Stimulated activated naive CD4-positive, alpha-beta T cell treated with Interleukin-2 at 50 U/mL for 16 hours (primary cell): ENCODE measurements around the gene ING3.

ENCODE experiments used
- DNase-seq: peaks from one replicate; lab custom pipeline; 2025; lab: John Stamatoyannopoulos, UW

ING3 gene, protein sequence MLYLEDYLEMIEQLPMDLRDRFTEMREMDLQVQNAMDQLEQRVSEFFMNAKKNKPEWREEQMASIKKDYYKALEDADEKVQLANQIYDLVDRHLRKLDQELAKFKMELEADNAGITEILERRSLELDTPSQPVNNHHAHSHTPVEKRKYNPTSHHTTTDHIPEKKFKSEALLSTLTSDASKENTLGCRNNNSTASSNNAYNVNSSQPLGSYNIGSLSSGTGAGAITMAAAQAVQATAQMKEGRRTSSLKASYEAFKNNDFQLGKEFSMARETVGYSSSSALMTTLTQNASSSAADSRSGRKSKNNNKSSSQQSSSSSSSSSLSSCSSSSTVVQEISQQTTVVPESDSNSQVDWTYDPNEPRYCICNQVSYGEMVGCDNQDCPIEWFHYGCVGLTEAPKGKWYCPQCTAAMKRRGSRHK

DNA sequence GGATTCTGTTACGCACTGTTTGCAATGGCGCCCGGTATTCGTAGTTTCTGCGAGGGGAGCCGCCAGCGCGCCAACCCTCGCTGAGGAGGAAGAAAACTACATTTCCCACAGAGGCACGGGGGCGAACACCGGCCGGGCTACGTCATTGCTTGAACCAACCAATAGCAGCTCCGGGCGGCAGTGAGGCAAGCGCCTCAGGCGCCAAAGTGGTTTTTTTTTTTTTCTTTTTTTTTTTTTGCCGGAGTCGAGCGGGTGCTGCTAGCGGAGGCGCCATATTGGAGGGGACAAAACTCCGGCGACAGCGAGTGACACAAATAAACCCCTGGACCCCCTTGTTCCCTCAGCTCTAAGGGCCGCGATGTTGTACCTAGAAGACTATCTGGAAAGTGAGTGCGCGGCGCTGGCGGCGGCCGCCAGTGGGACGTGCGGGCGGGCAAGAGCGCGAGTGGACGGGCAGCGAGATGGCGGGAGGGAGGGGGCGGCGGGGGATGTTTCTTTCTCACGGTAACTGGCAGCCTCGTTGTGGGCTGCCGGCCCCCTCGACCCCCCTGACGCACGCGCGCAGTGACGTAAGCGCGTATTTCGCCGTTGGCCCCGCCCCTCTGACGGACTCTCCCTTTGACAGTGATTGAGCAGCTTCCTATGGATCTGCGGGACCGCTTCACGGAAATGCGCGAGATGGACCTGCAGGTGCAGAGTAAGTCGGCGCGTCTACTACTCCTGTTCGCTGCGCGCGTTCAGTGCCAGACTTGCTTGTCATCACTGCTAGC lies at the start of gene ING3:
Gene ING3 (plus strand): TSS at position 239 of the 770 bp plus-strand sequence. CDS start 120 bp downstream, at position 359.
- DNase-seq, result peak; percentile 96

DNA sequence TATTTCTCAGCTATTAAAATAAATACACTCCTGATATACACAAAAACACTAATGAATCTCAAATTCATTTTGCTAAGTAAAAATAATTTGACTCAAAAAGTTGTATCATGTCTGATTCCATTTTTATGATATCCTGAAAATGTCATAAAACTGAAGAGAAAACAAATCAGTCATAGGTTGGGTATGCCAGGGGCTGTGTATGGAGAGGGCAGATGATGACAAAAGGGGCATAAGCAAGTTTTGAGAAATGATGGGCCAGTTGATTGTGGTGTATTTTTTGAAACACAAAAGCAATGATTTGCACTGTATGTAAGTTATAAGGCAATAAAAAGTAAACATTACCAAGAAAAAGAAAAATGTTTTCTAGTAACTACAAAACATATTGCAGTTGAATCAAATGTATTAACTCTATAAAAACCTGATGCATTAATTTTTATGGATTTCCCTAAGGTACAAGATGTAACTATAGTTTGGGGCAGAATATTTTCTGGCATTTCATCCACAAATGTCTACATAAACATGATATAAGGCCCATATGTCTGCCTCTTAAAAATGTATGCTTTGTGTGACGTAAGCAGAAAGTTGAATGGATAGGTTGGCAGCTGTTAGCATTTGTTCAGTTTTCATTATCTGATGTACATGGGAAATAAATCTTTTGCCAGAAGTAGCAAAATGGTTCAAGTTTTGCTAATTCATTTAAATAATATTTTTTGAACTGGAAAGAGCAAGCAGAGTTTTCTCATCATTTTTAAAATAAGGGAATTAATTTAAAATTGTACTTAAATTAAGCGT lies 35.1 kb upstream of the ING3 start:
- DNase-seq, result no peak

DNA sequence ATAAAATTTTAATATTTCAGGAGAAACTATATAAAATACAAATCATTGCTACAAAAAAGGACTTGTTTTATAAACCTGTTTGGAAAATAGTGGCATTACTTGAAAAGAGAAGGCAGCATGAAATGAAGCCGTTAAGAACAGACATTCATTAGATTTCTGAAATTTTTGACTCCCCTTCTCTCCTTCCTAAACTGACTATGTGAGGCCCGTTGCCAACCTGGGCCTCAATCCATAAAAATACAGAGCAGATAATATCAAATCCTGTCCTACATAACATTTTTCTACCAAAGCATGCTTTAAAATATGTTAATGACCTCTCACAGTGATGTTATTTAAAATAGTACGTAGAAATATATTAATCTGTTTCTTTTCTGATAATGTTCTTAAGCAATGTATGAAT lies 34.5 kb upstream of the ING3 start:
- no peak for DNase-seq

DNA sequence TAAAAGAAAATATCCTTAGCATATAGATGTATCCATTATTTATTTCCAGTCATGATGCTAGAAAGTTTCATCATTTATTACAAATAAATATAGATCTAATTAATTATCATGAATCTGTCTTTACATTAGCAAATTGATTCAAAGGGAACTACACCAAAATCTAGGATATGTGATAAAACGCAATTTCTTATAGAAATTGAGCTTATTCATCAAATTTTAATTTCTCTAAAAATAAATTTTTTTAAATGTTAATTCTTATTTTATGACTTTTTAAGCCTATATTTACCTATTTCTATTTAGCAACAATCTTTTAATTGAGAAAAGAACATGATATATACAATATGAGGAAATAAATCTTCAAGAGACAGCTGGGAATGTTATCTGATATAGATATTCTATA lies 34.0 kb upstream of the ING3 start:
- DNase-seq, result no peak

DNA sequence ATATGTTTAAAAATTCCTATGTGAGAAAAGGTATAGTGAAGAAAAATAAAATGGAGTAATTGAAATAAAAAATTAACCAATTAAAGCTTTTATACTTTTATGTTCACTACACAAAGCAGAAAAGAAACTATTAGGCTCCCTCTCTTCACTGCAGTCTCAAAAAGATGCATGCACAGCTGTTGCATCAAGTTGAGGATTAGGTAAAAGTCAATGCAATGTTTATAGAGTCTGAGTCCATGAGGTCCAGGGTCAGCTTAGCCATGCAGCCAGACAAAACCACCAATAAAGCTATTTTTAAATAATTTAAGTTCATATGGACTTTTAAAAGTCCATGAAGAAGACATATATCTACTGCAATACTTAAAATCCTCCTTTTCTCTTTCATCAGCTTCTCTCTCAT lies 31.1 kb upstream of the ING3 start:
- DNase-seq, result no peak

DNA sequence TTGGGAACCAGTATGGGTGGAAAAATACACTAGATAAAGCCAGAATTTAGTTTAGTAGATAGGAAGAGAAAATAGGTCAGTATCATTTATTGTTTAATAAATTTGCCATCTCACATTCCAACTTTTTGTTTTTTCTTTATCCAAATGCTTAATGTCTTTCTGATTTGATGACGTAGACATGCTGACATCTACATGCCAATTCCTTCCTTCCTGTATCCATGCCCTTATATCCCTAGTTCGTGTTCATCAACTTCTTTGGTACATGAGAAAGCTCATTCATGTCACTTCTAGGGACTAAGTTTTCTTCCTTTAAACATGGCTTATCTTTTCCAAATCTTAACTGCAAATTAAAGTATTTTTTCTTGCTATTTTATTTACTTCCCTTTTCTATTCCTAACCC lies 30.5 kb upstream of the ING3 start:
- no peak for DNase-seq

DNA sequence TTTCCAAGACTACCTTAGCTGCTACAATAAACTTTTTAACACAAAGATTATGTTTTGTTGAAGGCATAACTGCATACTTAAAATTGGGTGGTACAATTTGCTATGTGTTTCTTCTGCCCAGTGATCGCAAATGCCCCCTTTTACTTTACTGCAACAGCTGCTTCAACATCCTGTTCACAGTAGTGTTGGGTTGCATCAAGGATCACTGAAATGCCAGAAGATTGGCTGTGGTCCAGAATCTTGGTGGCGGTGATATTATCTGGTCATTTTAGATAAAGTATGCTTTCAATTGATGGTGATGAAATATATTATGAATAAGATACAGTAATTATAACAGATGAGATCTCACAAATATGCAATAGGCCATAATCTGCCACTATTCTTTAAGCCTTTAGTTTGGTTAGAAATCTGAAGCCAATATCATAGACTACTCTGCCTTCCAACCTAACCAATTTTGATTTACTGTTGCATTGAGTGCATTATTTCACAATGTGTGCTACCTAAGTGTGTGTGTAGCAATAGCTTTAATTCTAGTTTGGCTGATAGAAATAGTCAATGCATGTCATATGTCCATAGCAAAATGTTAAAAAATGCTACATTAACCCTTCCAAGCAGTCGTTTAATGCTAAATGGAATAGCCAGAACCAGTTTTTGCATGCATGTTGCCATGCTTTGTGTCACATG lies 29.8 kb upstream of the ING3 start:
- no peak for DNase-seq

DNA sequence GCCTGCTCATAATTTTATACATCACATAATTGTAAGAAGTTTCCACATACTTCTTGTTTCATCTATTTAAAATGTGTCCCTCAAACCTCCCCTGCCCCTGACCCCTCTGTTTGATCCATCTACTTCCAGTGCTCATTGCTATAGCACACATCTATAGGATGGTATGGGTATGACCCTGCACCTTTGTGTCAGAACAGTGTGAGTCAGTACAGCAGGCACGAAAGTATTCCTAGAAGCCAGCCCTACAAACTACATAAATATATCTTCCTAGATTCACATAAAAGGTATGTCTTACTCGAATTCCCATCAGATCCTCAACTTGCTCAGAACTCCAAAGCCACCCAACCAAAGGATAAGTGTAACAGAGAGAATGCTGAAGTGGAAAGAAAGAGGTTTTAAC lies 25.7 kb upstream of the ING3 start:
- no peak for DNase-seq

DNA sequence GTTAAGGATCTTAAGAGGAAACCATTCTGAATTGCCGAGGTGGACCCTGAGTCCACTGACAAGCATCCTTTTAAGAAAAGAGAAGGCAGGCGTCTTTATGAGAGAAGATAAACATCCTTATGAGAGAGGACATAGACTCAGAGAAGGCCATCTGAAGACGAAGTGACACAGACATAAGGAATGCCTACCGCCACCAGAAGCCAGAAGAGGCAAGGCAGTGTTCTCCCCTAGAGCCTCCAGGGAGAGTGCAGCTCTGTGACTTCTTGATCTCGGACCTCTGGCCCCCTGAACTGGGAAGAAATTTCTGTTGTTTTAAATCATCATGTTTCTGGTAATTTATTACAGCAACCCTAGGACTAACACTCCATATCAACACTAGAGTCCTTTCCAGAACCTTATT lies 25.2 kb upstream of the ING3 start:
- DNase-seq, result no peak

DNA sequence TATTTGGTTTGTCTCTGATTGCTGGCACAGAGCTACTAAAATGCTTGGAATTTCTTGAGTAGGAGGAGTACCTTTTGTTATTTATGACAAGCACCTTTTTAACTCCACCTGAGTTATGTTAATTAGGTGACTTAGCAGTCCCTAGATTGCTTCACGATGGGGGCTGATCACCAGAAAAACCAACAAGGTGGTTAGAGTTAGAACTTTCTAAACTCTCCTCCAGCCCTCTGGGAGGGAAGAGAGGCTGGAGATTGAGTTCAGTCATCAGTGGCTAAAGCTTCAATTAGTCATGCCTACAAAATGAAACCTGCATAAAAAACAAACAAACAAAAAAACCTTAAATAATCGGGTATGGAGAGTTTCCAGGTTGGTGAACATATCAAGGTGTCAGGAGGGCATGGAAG lies 23.6 kb upstream of the ING3 start:
- no peak for DNase-seq

DNA sequence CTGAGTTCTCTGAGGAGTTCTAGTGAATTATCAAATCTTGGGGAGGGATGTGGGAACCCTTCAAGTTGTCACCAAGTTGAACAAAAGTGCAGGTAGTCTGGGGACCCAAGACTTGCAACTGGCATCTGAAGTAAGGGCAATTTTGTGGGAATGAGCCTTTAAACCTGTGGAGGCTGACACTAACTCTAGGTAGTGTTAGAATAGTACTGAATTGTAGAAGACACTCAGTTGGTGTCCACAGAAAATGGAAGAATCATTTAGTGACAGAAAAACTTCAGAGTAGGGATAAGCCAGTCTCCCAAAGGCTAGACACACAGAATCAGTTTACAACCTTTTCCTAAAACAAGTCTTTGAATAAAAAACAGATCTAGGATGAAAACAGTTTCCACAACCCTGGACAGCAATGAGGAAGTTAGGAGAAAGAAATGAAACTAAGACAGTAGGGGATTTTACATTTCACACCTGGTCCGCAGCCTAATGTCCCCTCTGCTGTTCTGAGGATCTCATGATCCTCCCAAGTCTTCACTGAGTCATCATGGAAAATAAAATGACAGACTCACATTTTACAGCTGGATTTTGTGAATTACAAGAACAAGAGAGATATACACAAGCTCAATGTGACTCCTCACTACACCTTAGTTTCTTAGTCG lies 23.0 kb upstream of the ING3 start:
- no peak for DNase-seq

DNA sequence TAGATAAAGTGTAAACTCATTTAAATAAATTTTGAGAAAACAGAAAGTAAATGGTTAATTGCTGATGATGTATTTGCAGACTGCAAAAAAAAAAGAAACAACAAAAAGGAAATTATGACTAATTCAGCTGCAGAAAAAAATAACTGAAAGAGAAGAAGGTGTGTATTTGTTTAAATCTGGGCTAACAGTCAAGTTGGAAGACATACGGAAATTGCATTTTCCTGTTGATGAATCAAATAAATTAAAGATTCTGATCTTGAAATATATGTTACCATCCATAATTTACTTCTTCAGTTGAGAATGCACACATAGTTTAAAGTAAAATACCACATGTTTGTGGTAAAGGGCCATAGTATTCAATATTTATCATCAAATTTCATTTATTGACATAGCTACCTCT lies 19.3 kb upstream of the ING3 start:
- no peak for DNase-seq

DNA sequence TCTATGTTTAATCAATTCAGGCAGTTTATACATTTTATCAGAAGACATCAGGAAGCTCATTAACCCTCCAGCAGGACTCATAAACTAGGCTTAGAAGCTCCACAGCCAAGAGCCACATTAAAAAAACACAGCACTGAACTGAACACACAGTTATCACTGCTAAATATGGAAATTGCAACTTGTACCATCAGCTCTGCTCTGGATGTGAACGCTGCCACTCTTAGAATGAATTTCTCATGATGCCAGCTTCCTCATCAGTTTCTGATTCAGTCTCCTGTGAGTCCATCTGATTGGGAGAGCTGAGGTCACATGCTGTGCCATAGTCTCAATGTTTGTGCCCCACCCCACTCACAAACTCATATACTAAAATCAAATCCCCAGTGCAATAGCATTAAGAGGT lies 17.1 kb upstream of the ING3 start:
- DNase-seq, result no peak

DNA sequence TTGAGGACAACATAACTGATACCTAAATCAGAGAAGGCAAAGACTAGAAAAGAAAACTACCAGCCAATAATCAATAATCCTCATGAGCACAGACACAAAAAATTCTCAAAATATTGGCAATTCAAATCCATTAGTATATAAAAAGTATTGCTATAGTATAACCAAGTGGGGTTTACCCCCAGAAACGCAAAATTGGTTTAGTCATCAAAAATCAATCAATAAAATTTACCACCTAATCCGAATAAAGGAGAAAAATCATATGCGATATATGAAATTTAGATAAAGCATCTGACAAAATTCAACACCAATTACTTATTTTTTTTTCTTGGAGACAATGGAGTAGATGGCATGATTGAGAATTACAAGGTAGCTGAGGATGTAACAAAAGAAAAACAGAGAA lies 11.2 kb upstream of the ING3 start:
- no peak for DNase-seq

DNA sequence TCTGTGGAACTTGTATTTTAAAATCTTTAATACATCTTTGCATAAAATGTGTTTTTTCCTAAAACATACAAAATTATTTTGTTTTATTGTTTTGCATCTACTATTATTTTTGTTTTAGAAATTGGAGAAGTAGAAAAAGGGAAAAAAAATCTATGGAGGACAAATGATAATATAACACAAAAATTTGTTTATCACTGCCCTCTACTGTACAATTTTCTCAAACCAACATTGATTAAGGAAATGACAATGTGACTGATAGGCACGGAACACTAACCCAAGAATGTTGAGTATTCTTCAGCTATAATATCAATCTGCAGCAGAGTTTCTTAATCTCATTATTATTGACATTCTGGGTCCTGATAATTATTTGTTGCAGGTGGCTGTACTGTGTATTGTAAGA lies 9.5 kb upstream of the ING3 start:
- no peak for DNase-seq

DNA sequence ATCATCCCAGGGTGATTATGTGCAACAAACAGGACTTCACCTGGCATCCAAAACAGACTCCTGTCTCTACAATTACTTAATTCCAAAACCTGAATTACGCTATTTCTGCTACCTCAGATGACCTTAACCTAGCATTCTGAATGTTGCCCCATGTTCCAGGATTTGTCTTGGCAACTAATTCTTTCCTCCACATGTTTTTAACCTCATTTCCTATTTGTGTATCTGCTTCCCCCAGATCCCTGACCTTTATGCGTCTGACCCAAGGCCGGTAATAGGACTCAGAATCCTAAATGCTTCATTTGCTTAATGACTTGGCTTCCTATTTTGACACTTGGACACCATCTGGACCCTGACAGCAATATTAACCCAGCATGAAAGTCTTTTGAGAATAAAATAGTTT lies 8.7 kb upstream of the ING3 start:
- DNase-seq, result no peak

DNA sequence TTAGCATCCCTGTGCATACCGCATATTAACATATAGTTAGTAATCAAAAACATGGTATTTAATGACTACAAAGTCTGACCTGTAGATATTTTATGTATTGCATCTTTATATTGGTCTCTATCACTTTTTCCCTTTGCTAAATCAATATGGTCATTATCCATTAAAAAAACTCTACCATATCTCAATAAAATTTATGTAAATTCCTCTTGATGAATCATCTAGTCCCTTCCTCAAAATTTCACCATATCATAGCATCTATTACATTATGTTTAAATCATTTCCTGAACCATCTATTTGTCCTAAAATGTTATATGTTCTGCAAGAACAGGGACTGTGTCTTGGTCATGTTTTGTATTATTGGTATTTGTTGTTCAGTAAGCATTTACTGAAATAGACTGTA lies 7.7 kb upstream of the ING3 start:
- no peak for DNase-seq

DNA sequence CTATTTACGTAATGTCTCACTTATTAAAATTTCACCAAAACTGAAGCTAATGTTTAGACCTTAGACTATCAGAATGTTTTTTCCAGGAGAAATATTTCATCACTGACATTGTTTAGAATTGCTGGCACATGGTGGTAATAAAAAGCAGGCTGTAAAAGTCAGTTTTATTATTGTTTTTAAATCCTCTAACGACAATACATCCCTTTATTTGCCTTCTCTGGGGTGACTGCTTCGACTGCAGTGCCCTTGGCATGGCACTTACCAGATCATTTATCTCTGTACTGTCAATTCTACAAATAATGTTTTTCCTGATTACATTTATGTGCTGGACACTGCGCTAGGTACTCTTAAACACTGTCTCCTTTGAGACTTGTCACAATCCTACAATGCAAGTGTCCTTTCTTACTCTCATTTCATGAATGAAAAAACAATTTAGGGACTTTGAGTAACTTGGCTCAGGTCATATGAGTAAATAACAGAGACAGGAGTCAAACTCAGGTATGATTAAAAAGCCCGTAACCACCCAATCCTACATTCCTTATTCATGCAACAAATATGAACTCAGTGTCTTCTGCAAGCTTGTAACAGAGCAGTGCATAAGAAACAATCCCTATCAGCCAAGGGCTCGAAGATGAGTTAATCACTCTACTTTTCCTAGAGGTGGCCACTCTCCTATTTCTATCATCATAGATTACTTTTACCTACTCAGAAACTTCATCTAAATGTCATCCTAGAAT lies 5.6 kb upstream of the ING3 start:
- no peak for DNase-seq

DNA sequence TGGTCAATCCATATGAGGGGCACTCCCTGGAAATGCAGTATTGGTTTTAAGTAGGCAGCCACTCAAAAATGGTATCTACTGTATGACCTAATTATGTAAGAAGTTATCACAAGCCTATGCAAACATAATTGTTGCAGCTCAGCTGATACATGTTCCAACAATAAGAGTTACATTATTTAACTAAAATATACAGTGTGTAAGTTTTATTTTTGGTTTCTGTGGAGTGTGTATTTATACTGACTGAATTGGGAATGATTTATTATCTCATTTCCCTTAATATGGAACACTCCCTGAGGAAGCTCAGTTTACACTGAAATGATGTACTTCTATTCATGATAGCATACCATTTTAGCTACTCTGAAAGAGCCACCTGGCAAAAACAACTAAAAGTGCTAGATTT lies 2.6 kb upstream of the ING3 start:
- DNase-seq, result no peak

DNA sequence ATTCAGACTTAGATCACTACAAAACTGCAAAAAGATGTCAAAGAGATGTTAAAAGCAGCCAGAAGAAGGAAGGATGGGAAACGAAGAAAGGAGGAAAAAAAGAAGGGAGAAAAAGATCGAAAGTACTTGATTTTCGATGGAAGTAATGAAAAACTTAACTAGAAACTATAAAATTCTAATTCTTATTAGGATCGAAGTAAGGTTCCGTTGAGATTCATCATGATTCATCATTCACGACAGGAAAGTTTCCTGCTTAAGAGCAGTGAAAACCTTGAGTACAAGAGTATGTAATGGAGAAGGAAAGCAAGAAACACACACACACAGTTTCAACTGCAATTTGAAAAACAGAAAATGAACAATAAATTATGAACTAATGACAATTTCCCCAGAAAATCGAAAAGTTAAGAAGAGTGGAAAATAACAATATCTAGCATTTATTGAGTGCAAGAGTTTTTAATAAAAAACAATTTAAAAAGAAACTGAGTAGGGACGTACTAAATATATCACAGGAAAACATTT lies 1.1 kb upstream of the ING3 start:
- no peak for DNase-seq
